Inferior parietal cortex (tissue), 1 donor: ENCODE results near the gene ASTE1.
"Not testable (repeated sequence)": the region's sequence is repeated elsewhere in the genome, so short reads cannot be mapped to it uniquely, and the experiment has no call there.

Source experiments
- DNase-seq: peaks from one replicate; pipeline ENCODE4 v3.0.0-alpha.2; 2016; ENCODE audit errors: extremely low spot score

The ASTE1 gene, protein sequence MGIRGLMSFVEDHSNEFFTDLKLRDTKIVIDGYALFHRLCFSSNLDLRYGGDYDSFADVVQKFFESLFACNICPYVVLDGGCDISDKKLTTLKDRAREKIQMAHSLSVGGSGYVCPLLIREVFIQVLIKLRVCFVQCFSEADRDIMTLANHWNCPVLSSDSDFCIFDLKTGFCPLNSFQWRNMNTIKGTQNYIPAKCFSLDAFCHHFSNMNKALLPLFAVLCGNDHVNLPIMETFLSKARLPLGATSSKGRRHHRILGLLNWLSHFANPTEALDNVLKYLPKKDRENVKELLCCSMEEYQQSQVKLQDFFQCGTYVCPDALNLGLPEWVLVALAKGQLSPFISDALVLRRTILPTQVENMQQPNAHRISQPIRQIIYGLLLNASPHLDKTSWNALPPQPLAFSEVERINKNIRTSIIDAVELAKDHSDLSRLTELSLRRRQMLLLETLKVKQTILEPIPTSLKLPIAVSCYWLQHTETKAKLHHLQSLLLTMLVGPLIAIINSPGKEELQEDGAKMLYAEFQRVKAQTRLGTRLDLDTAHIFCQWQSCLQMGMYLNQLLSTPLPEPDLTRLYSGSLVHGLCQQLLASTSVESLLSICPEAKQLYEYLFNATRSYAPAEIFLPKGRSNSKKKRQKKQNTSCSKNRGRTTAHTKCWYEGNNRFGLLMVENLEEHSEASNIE

GRCh38 chr3:131026321-131027151, at the start of gene ASTE1, which contains the start of gene NEK11:
Gene ASTE1, minus strand, starts transcription at chr3:131026825. Its CDS starts 1,519 bp downstream, at chr3:131025306.
Gene NEK11, plus strand, starts transcription at chr3:131026877. Its CDS starts 2,832 bp downstream, at chr3:131029709.
- peak; percentile 83 for DNase-seq

- DNase-seq: no peak
Measured at GRCh38 chr3:131075632-131076328, 49.2 kb upstream of the ASTE1 start.

- no peak for DNase-seq
Measured at GRCh38 chr3:131072845-131073244, 46.2 kb upstream of the ASTE1 start.

GRCh38 chr3:131072099-131072559, 45.5 kb upstream of the ASTE1 start:
- DNase-seq: no peak

DNA sequence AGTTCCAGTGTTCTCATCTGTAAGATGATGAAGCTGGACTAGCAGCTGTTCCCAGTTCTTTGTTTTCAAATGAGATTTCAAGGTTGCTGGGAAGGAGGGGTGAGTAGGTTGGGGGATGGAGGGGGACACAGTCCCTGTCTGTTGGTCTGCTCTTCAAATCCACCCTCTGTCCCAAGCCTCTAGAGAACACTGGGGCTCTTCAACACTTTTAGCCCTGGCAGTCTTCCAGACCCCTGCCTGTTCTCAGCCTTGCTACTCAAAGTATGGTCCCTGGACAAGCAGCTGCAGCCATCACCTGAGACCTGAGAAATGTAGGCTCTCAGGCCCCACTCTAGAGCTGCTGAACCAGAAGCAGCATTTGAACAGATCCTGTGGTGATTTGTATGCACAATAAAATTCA, 41.4 kb upstream of the ASTE1 start:
- no peak for DNase-seq

DNA sequence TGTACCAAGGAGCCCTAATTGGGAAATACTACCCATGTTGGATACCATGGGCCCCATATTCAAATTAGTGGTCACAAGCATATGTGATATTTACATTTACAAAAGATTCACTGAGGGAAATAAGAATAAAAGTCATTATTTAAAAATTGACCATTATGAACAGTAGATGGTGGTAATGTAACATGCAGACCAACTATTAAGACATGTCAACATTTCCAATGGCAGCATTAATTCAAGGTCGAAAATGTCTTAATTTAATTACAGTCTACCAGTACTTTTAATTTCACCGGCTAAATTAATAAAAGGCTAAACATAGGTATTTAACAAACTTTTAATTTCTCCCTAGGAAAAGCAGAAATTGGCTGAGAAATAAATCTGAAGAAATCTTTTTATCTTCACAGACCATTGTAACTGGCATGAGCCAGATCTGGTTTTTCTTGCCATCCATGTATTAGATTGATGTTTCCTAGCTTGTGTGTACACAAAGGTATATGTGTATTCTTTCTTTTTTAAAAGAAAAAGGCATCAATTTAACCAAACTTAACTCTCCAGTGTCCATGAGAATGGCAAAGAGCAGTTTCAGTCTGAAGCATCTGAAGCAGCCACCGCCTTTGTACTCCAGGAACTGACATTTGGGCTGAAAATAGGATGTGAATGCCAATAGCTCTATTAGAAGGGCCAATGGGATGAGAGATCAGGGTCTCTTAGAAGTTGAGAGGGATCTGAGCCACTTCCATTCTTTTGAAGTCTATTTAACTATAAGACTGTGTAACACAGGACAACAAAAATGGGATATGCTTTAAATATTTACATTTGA, 26.6 kb upstream of the ASTE1 start:
- DNase-seq: no peak

DNA sequence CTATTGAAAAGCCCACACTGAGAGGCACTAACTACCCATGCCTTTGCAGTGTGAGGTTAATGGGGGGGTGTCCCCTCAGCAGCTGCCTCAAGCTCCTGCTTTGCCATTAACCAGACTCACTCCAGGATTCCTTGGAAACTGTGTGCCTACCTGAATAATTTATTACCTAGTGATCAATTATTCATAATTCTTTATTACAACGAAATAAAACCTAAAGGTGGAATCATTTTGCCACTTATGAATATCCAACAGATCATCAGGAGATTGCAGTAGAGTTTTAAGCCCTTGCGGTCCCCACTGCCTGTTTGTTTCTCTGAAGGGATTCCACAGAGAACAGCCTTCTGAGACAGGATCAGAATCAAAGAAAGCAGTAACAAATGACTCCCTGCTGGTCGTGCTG, 23.4 kb upstream of the ASTE1 start:
- DNase-seq: no peak

GRCh38 chr3:131048030-131048429, 21.4 kb upstream of the ASTE1 start:
- DNase-seq: no peak

DNA sequence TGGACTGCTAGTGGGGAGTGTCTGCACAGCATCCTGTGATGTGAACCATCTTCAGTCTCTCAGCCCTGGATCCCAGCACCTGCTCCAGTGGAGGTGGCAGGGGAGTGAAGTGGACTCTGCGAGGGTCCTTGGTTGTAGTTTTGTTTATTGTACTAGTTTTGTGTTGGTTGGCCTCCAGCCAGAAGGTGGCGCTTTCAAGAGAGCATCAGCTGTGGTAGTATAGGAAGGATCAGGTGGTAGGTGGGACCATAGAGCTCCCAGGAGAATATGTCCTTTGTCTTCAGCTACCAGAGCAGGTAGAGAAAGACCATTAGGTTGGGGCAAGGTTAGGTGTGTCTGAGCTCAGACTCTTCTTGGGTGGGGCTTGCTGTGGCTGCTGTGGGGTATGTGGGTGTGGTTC, 21.0 kb upstream of the ASTE1 start:
- no peak for DNase-seq

DNA sequence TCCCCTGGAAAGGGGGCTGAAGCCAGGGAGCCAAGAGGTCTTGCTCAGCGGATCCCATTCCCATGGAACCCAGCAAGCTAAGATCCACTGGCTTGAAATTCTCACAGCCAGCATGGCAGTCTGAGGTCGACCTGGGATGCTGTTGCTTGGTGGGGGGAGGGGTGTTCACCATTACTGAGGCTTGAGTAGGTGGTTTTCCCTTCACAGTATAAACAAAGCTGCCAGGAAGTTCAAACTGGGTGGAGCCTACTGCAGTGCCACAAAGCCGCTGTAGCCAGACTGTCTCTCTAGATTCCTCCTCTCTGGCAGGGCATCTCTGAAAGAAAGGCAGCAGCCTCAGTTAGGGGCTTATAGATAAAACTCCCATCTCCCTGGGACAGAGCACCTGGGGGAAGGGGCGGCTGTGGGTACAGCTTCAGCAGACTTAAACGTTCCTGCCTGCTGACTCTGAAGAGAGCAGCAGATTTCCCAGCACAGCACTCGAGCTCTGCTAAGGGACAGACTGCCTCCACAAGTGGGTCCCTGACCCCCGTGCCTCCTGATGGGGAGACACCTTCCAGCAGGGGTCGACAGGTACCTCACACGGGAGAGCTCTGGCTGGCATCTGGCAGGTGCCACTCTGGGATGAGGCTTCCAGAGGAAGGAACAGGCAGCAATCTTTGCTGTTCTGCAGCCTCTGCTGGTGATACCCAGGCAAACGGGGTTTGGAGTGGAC, 15.8 kb upstream of the ASTE1 start:
- not testable (repeated sequence) for DNase-seq

DNA sequence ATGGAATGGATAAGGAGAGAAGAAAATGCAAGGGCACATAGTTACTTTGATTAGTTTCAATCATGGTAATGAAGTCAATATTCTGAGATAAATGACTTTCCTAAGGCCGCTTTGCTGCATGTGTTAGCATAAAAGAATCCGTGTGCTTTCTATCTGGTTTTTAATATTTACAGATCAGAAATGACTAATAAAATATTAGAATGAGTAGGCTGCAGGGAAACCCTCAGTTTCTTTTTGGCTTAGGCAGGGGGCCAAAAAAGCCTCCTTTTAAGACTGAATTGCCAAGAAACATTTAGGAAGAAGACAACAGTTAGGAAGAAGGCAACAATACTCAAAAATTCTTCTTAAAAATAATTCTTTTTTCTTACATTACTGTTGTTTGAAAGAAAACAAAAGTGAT, 11.7 kb upstream of the ASTE1 start:
- no peak for DNase-seq

DNA sequence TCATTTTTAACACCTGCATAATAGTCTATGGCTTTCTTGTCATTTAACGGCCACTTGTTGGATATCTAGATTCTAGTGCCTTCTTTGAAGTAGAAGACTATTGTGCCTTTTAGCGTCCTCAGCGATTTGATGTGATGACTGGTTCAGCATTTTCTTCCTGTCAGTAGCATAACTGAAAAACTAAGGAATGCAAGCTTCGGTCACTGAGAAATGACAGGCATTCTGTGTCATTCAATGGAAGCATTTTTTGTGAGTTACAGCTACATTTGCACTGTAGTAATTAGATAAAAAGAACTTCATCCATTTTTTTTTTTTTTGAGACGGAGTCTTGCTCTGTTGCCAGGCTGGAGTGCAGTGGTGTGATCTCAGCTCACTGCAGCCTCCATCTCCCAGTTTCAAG, 10.4 kb upstream of the ASTE1 start:
- no peak for DNase-seq

DNA sequence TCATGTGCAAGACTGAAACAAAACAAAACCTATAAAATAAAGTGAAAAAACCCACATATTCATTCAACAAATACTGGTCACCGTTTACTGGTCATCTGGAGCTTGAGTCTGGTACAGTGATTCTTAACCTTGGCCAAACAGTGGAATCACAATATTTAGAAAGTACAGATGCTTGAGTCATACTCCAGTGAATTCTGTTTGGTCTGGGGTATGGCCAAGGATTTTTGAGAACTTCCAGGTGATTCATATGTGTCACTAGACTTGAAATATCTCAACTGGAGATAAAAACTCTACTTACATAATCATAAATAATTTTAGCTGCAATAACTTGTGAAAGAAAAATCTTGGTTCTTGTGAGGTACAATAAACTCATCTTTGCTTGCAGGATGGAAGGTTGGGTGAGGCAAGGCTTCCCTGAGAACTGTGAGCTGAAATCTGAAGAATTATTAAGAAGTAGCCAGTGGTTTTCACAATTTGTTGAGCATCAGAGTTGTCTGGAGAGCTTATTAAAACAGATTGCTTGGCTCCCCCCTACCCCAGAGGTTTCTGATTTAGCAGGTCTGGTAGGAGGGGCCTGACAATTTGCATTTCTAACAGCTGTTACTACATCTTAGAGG, 9.7 kb upstream of the ASTE1 start:
- DNase-seq: no peak

DNA sequence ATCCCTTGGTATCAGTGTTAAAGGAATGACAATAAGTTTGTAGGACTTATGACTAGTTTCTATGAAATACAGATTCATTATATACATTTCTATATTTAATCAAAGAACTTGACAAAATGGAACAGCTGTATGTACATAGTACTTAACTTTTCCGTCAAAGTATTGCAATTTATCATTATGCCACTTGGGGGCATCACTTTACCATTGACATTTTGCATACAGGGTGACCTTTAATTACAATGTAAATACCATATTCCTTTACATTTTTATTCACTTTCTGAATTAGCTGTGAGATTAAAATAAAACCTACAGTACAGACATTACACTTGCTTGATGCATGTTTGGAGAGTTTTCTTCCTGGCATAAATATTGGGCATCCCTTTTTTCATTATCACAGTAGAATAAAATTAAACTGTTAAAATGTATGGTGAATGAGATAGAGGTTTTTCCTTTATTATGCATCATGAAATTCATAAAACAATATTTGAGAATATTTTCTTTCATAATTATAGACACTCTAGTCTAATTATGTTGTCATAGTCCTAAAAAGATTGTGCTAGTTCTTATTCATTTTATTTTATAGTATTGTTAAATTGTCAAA, 7.0 kb upstream of the ASTE1 start:
- DNase-seq: peak; percentile 86

- DNase-seq: no peak
Measured at GRCh38 chr3:131031660-131032059, 5.0 kb upstream of the ASTE1 start.

- DNase-seq: no peak
Measured at GRCh38 chr3:131028844-131029243, 2.2 kb upstream of the ASTE1 start.

- no peak for DNase-seq
Measured at GRCh38 chr3:131025539-131025938, 1.1 kb downstream of the ASTE1 start.

DNA sequence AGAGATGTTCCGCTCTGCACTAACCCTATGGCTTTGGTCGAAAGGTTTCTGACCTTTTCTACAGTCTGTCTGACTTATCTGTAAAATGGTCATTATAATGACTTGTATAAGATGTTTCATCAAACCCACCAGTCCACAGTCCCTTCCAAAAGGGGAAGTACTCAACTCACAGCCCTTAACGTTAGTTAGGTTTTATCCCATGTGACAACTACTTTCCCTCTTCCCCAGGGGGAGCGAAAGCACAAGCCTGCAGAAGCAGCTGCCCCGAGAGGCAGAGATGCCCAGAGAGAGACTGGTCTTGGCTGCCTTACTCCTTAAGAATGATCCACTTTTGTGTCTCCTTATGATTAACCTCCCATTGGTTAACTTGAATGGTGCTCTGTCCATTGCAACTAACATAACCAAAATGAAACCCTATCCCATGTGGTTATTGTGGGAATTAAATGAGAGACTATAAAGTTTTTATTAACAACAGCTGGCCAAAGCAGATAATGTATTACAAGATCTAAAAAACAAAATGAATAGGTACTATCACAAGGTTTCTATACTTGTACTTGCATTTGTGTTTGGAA, 6.4 kb downstream of the ASTE1 start:
- no peak for DNase-seq

DNA sequence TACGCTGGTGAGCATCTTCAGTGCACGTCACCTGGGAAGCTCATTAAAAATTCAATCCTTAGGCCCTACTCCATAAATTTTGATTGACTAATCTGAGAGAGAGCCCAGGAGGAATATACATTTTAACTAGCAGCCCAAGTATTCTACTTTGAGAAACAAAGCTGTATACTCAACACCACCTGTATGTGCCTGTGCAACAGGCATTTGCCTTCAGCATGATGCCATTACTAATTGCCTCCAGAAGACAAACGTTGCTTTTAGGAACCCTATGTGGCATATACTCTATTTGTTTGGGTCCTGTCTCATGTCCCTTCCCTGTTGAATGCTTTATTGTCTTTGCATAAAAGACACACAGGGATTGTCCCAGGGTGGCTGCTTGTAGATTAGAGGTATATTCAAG, 7.7 kb downstream of the ASTE1 start:
- DNase-seq: no peak
